HG03342 (cell line): ENCODE measurements around the gene GATAD1.
A peak's percentile ranks its signal among the peaks of the same experiment; 100 is the strongest.
"Not testable (repeated sequence)": the region's sequence is repeated elsewhere in the genome, so short reads cannot be mapped to it uniquely, and the experiment has no call there.

Experiments
- ATAC-seq: cut with Tn5 transposase; IDR thresholded peaks from one replicate; pipeline ENCODE4 v1.9.1; 2021; ENCODE audit warnings: mild to moderate bottlenecking, moderate library complexity; ENCODE audit not compliant: unreplicated experiment

The GATAD1 gene

GRCh38 chr7:92447345-92448204, at the start of gene GATAD1:
TSS of gene GATAD1 (plus strand) at chr7:92447482. CDS start at chr7:92447730, 248 bp downstream.
- ATAC-seq, result peak; percentile 87

- no peak for ATAC-seq
Observed at GRCh38 chr7:92397542-92397941, 49.7 kb upstream of the GATAD1 start.

- no peak for ATAC-seq
Observed at GRCh38 chr7:92400013-92400412, 47.3 kb upstream of the GATAD1 start.

GRCh38 chr7:92402920-92403759, 44.1 kb upstream of the GATAD1 start:
- no peak for ATAC-seq

GRCh38 chr7:92403760-92404074, 43.6 kb upstream of the GATAD1 start:
- ATAC-seq, result no peak

- no peak for ATAC-seq
Observed at GRCh38 chr7:92404170-92404614, 43.1 kb upstream of the GATAD1 start.

- no peak for ATAC-seq
Observed at GRCh38 chr7:92409357-92409756, 37.9 kb upstream of the GATAD1 start.

- ATAC-seq, result not testable (repeated sequence)
Observed at GRCh38 chr7:92410162-92410561, 37.1 kb upstream of the GATAD1 start.

GRCh38 chr7:92412745-92413144, 34.5 kb upstream of the GATAD1 start:
- no peak for ATAC-seq

- ATAC-seq, result no peak
Observed at GRCh38 chr7:92413550-92413949, 33.7 kb upstream of the GATAD1 start.

- ATAC-seq, result no peak
Observed at GRCh38 chr7:92415225-92415624, 32.1 kb upstream of the GATAD1 start.

- no peak for ATAC-seq
Observed at GRCh38 chr7:92417913-92418312, 29.4 kb upstream of the GATAD1 start.

- no peak for ATAC-seq
Observed at GRCh38 chr7:92421676-92422435, 25.4 kb upstream of the GATAD1 start.

GRCh38 chr7:92422926-92423325, 24.4 kb upstream of the GATAD1 start:
- no peak for ATAC-seq

- ATAC-seq, result no peak
Observed at GRCh38 chr7:92423710-92424131, 23.6 kb upstream of the GATAD1 start.

- no peak for ATAC-seq
Observed at GRCh38 chr7:92425311-92425947, 21.9 kb upstream of the GATAD1 start.

GRCh38 chr7:92427193-92427592, 20.1 kb upstream of the GATAD1 start:
- no peak for ATAC-seq

- no peak for ATAC-seq
Observed at GRCh38 chr7:92432299-92432946, 14.9 kb upstream of the GATAD1 start.

GRCh38 chr7:92433019-92433418, 14.3 kb upstream of the GATAD1 start:
- no peak for ATAC-seq

GRCh38 chr7:92435542-92435941, 11.7 kb upstream of the GATAD1 start:
- ATAC-seq, result no peak
